H9 (cell line): ENCODE data around the gene TBC1D22A. TPM values are rescaled to one million over a fixed set of nuclear protein-coding genes. Genes with fewer than 3 reads are reported as not detected.

Experiments
- DNase-seq: peaks from one replicate; pipeline ENCODE4 v3.0.0-alpha.2; 2017
- H2AFZ ChIP-seq: one replicate; pipeline ENCODE4 v1.6.1; 2013; ENCODE audit warnings: mild to moderate bottlenecking, low read length, control low read depth, moderate library complexity
- H2AK5ac ChIP-seq: 2 replicates; pipeline ENCODE4 v1.6.1; 2013; ENCODE audit warnings: low read length, control low read depth, mixed read lengths; ENCODE audit not compliant: insufficient read length
- H2BK120ac ChIP-seq: one replicate; pipeline ENCODE4 v1.6.1; 2013; ENCODE audit warnings: low read depth, mild to moderate bottlenecking, low read length, control low read depth, inconsistent platforms; ENCODE audit not compliant: poor library complexity, severe bottlenecking
- H2BK12ac ChIP-seq: 2 replicates; pipeline ENCODE4 v1.6.1; 2013; ENCODE audit warnings: low read length, control low read depth, mixed read lengths, low read depth; ENCODE audit not compliant: insufficient read length
- H2BK15ac ChIP-seq: 2 replicates; pipeline ENCODE4 v1.6.1; 2013; ENCODE audit warnings: low read depth, low read length, control low read depth
- H2BK20ac ChIP-seq: one replicate; pipeline ENCODE4 v1.6.1; 2013; ENCODE audit warnings: low read depth, mild to moderate bottlenecking, low read length, control low read depth, inconsistent platforms; ENCODE audit not compliant: poor library complexity, severe bottlenecking
- H2BK5ac ChIP-seq: 2 replicates; pipeline ENCODE4 v1.6.1; 2013; ENCODE audit warnings: low read length, control low read depth, mixed read lengths; ENCODE audit not compliant: insufficient read length
- H3K14ac ChIP-seq: 2 replicates; pipeline ENCODE4 v1.6.1; 2013; ENCODE audit warnings: low read length, control low read depth; ENCODE audit not compliant: insufficient read depth
- H3K18ac ChIP-seq: 2 replicates; pipeline ENCODE4 v1.6.1; 2013; ENCODE audit warnings: low read depth, mild to moderate bottlenecking, mixed read lengths, low read length, control low read depth; ENCODE audit not compliant: insufficient read length
- H3K23ac ChIP-seq: 2 replicates; pipeline ENCODE4 v1.6.1; 2013; ENCODE audit warnings: low read length, control low read depth, mixed read lengths, low read depth; ENCODE audit not compliant: insufficient read length
- H3K23me2 ChIP-seq: 2 replicates; pipeline ENCODE4 v1.6.1; 2013; ENCODE audit warnings: low read depth, mild to moderate bottlenecking, mixed read lengths, low read length, control low read depth; ENCODE audit not compliant: insufficient read length, poor library complexity, severe bottlenecking
- H3K27ac ChIP-seq: 2 replicates; pipeline ENCODE4 v1.5.1; 2013; ENCODE audit warnings: low read length, control low read depth, mixed read lengths, low read depth; ENCODE audit not compliant: insufficient read length
- H3K27me3 ChIP-seq: 2 replicates; pipeline ENCODE4 v1.6.1; 2013; ENCODE audit warnings: low read length, control low read depth, inconsistent platforms; ENCODE audit not compliant: insufficient read depth
- H3K4ac ChIP-seq: 2 replicates; pipeline ENCODE4 v1.6.1; 2013; ENCODE audit warnings: low read depth, mild to moderate bottlenecking, control low read depth, inconsistent platforms, low read length, moderate library complexity
- H3K4me1 ChIP-seq: 2 replicates; pipeline ENCODE4 v1.6.1; 2013; ENCODE audit warnings: low read length, control low read depth, inconsistent platforms; ENCODE audit not compliant: insufficient read depth
- H3K4me2 ChIP-seq: 2 replicates; pipeline ENCODE4 v1.6.1; 2013; ENCODE audit warnings: low read length, control low read depth, mixed read lengths; ENCODE audit not compliant: insufficient read length, insufficient read depth
- H3K56ac ChIP-seq: 2 replicates; pipeline ENCODE4 v1.6.1; 2013; ENCODE audit warnings: low read depth, mild to moderate bottlenecking, mixed read lengths, low read length, control low read depth; ENCODE audit not compliant: insufficient read length
- H3K79me1 ChIP-seq: 2 replicates; pipeline ENCODE4 v1.6.1; 2013; ENCODE audit warnings: low read depth, mild to moderate bottlenecking, moderate library complexity, low read length, control low read depth, inconsistent platforms; ENCODE audit not compliant: insufficient read depth, poor library complexity, severe bottlenecking
- H3K79me2 ChIP-seq: 2 replicates; pipeline ENCODE4 v1.6.1; 2013; ENCODE audit warnings: low read length, control low read depth, inconsistent platforms; ENCODE audit not compliant: insufficient read depth
- H3K9ac ChIP-seq: 2 replicates; pipeline ENCODE4 v1.6.1; 2013; ENCODE audit warnings: low read length, control low read depth, mixed read lengths; ENCODE audit not compliant: insufficient read length; ENCODE audit errors: extremely low read depth
- H3K9me3 ChIP-seq: one replicate; pipeline ENCODE4 v1.6.1; 2013; ENCODE audit warnings: low read depth, low read length, inconsistent platforms; ENCODE audit not compliant: control insufficient read depth
- H3T11ph ChIP-seq: one replicate; pipeline ENCODE4 v1.6.1; 2013; ENCODE audit warnings: mild to moderate bottlenecking, low read length, control low read depth, inconsistent platforms
- H4K20me1 ChIP-seq: one replicate; pipeline ENCODE4 v1.6.1; 2013; ENCODE audit not compliant: control insufficient read depth, insufficient read length, insufficient read depth
- H4K5ac ChIP-seq: 2 replicates; pipeline ENCODE4 v1.6.1; 2013; ENCODE audit warnings: low read depth, mild to moderate bottlenecking, mixed read lengths, low read length, control low read depth; ENCODE audit not compliant: insufficient read length
- H4K8ac ChIP-seq: replicated peaks from 2 replicates; pipeline ENCODE4 v1.6.1; 2013; ENCODE audit warnings: low read length, control low read depth, mixed read lengths, low read depth; ENCODE audit not compliant: insufficient read length
- H4K91ac ChIP-seq: 2 replicates; pipeline ENCODE4 v1.6.1; 2013; ENCODE audit warnings: low read depth, mild to moderate bottlenecking, moderate library complexity, mixed read lengths, low read length, control low read depth; ENCODE audit not compliant: insufficient read length
- H3K27ac Mint-ChIP-seq, 3 experiments: 2 replicates in 2 of 3; 3 replicates in 1 of 3; pipeline ENCODE4 v1.8.0; 2020 to 2021; ENCODE audit warnings: mixed read lengths in 3 of 3, mild to moderate bottlenecking in 1 of 3, moderate library complexity in 1 of 3
- H3K27me3 Mint-ChIP-seq: 2 replicates; pipeline ENCODE4 v1.8.0; 2021; ENCODE audit warnings: low read depth, mild to moderate bottlenecking, moderate library complexity, mixed read lengths
- H3K36me3 Mint-ChIP-seq, 3 experiments: 2 replicates in 2 of 3; 3 replicates in 1 of 3; pipeline ENCODE4 v1.8.0; 2020 to 2021; ENCODE audit warnings: low read depth in 3 of 3, mixed read lengths in 3 of 3; ENCODE audit not compliant: insufficient read depth in 1 of 3
- H3K4me1 Mint-ChIP-seq, 2 experiments: 2 replicates each; pipeline ENCODE4 v1.8.0; 2020; ENCODE audit warnings: mixed read lengths in 2 of 2
- H3K4me3 Mint-ChIP-seq, 2 experiments: 2 replicates in 1 of 2; 3 replicates in 1 of 2; pipeline ENCODE4 v1.8.0; 2020 to 2021; ENCODE audit warnings: mild to moderate bottlenecking in 2 of 2, mixed read lengths in 2 of 2, moderate library complexity in 1 of 2
- H3K9me3 Mint-ChIP-seq, 2 experiments: 2 replicates in 1 of 2; 3 replicates in 1 of 2; pipeline ENCODE4 v1.8.0; 2020; ENCODE audit warnings: mild to moderate bottlenecking in 2 of 2, mixed read lengths in 2 of 2, moderate library complexity in 1 of 2
- CTCF ChIP-seq: fragments of 200-600 bp; sonication (generic); conservative IDR thresholded peaks from 3 replicates; pipeline ENCODE4 v1.8.0; 2021; ENCODE audit warnings: antibody characterized with exemption, mild to moderate bottlenecking
- WGBS: extraction: QIAGEN DNeasy Blood & Tissue Kit; methylation state at CpG from one replicate; pipeline ENCODE4 v1.1.7; 2013; ENCODE audit warnings: missing lambda C conversion rate, low lambda C conversion rate, mixed read lengths; ENCODE audit not compliant: insufficient read length; ENCODE audit errors: extremely low coverage; 5-methylcytosine and 5-hydroxymethylcytosine counted together
- total RNA-seq: library from RNA; stranded (reverse); gene quantifications from 2 replicates; pipeline ENCODE4 v1.2.1, GENCODE V29; 2021

Gene TBC1D22A
- total RNA-seq, 1 experiment from 2014 or later: 20.8 TPM

DNA sequence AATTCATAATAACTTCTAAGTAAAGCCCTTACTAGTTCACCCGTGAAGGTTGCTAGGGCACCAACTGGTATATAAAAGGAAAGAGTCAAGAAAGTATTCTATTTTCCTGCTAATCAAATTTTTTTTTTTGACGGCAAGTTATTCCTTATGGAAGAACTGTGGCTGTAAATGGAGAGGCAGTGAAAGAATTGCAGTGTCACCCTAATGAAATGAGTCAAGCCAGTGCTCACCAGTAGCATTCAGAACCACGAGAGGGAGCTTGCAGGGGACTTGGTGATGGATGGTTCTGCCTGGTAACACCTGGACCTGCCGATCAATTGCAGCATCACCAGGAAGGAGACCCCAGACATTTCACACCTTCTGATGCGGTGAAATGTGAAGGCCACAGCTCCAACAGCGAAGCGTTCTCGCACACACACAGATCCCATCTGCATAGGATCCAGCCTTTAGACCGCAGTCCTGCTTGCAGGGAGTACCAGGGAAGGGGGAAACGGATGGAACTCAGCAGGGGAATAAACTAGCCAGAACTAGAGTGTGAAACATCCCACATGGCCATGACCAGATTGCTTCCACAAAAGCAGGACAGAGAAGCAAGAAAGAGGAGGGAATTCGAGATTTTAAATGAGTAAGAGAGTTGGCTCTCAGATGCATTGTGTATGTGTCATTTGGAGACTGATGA, 326.2 kb downstream of the TBC1D22A start:
- Histone ChIP-seq H4K91ac (no peak overlapping the region), H3K23ac (no peak overlapping the region), H4K5ac (no peak overlapping the region), H3K23me2 (peaks cover 4% of the 10 kb centered on the region), H3K4ac (no peak overlapping the region), H3K18ac (no peak overlapping the region), H2BK15ac (no peak overlapping the region), H3K79me2 (no peaks in the 10 kb centered on the region), H3K56ac (no peak overlapping the region), H3K9ac (no peak overlapping the region), H3K79me1 (no peaks in the 10 kb centered on the region), H3K27ac (no peak overlapping the region), H3K4me1 (peaks cover 3% of the 10 kb centered on the region; the same call in 1 of the 2 replicates), H2BK120ac (no peak overlapping the region), H2BK12ac (no peak overlapping the region), H2BK5ac (no peak overlapping the region), H4K20me1 (no peaks in the 10 kb centered on the region), H2AFZ (no peak overlapping the region), H3K4me2 (no peak overlapping the region), H3K27me3 (no peaks in the 10 kb centered on the region), H2AK5ac (no peak overlapping the region), H3K14ac (no peak overlapping the region), H3T11ph (no peak overlapping the region), H3K9me3 (peaks cover 2% of the 10 kb centered on the region), H2BK20ac (no peak overlapping the region), H4K8ac (no peak overlapping the region)
- H3K36me3 Mint-ChIP-seq: peaks cover under 1 to 4% (median under 1%) of the 10 kb centered on the region in 3 experiments
- no peak overlapping the region; a peak in 1 of 5 replicates for H3K4me3 Mint-ChIP-seq
- H3K27ac Mint-ChIP-seq: no peak overlapping the region; a peak in 1 of 7 replicates
- peaks cover 2 to 9% of the 10 kb centered on the region in 2 experiments; a peak in 3 of 5 replicates for H3K9me3 Mint-ChIP-seq
- no peak for TF ChIP-seq CTCF
- peaks cover 42 to 45% of the 10 kb centered on the region in 2 experiments for H3K4me1 Mint-ChIP-seq
- WGBS: no CpG with 5 or more reads among the region's 11 CpGs
- no peak for DNase-seq
- peaks cover 7% of the 10 kb centered on the region for H3K27me3 Mint-ChIP-seq
